K562 treated with DMSO at 1 percent for 12 hours (cell line): Measurements from ENCODE around the gene CAMKMT. TPM values are rescaled to one million over a fixed set of nuclear protein-coding genes. Genes with fewer than 3 reads are reported as not detected.

Experiments
- total RNA-seq: library from RNA; unstranded; fragments of 300-600 nt; gene quantifications from 2 replicates; pipeline ENCODE4 v1.2.3, GENCODE V29; 2022; ENCODE audit not compliant: insufficient read depth

The CAMKMT gene
- total RNA-seq, result 5.0 and 5.4 TPM in 2 replicates

DNA sequence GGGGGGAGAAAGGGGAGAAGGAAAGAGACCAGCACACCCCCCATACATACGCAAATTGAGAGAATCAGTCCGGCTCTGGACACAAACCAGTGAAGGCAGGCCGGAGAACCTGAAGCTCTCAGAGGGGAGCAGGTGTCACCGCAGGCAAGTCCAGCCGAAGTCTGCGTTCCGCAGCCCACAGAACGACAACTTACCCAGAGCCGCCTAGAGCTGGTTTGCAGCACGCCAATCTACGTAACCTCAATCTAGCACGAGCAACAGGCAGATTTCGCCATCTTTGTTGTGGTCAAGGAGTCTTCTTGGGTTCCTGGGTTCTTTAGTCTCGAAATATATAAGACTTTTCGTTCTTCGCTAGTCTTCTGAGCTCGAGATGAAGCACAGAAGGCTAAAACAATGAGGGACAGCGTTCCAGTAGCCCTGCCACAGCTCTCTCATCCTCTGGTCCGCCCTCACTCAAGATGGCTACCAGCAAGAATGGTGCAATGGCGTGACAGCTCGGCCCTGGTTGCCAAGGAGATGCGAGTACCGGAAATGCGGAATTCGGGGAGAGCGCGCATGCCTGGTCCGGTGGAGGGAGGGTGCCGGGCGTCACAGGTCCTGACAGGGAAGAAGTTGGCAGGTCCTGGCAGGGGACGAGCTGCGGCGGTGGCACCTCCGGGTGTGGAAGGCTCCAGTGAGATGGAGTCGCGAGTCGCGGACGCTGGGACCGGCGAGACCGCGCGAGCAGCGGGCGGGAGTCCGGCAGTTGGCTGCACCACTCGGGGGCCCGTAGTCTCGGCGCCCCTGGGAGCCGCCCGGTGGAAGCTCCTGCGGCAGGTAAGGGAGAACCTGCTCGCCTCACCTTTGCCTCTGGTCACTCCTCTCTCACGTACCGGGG, at the start of gene CAMKMT, which contains the start of gene PREPL:
CAMKMT (plus strand) TSS at position 618 of the 877 bp plus-strand sequence.
PREPL (minus strand) TSS at position 165 of the 877 bp plus-strand sequence. CDS start 15,152 bp downstream, outside the sequence.

Other genes with a start within 250 kb of the CAMKMT start
- gene PPM1B, start 193.1 kb upstream of the CAMKMT start, total RNA-seq, result 11.6 and 29.0 TPM in 2 replicates
- not detected in 2 replicates for gene SLC3A1, start 86.5 kb upstream of the CAMKMT start, total RNA-seq
- gene PREPL, start 453 bp upstream of the CAMKMT start, total RNA-seq, result 6.7 and 29.9 TPM in 2 replicates